IMR-90 (cell line): Measurements from ENCODE around the gene MCCD1. TPM values are rescaled to one million over a fixed set of nuclear protein-coding genes. Genes with fewer than 3 reads are reported as not detected.

Experiments
- ATAC-seq: fragments of 200-7000 bp; cut with Tn5 transposase; 2 replicates; pipeline ENCODE4 v1.9.1; 2020; ENCODE audit warnings: low read depth, mild to moderate bottlenecking, moderate library complexity
- BruUV-seq: library from RNA; stranded (reverse); fragments of 400-500 nt; replicated peaks from 2 replicates; lab custom pipeline; 2021; lab: Mats Ljungman, UMichigan
- CTCF ChIA-PET: fragments of 300-600 bp; formaldehyde crosslinking; extraction: SDS; loops from one replicate; lab custom pipeline; 2021; ENCODE audit warnings: antibody characterized with exemption; lab: Yijun Ruan, JAX
- POLR2A ChIA-PET: fragments of 300-600 bp; sonication (Branson Sonifier 250); formaldehyde crosslinking; loops from one replicate; lab custom pipeline; 2022; ENCODE audit warnings: antibody characterized with exemption; ENCODE audit not compliant: unreplicated experiment; lab: Charles Lee
- DNase-seq: peaks from one replicate; pipeline ENCODE4 v3.0.0; 2013
- H2AFZ ChIP-seq: replicated peaks from 2 replicates; pipeline ENCODE3; 2013; ENCODE audit warnings: low read length, mild to moderate bottlenecking; ENCODE audit not compliant: poor library complexity
- H2AK5ac ChIP-seq: 2 replicates; pipeline ENCODE4 v1.6.1; 2013; ENCODE audit warnings: low read depth, low read length, inconsistent platforms
- H2AK9ac ChIP-seq: replicated peaks from 2 replicates; pipeline ENCODE3; 2013; ENCODE audit warnings: mild to moderate bottlenecking, low read depth, low read length, moderate library complexity; ENCODE audit not compliant: poor library complexity
- H2BK120ac ChIP-seq: 2 replicates; pipeline ENCODE4 v1.6.1; 2013; ENCODE audit warnings: low read depth, low read length, inconsistent platforms
- H2BK15ac ChIP-seq: 3 replicates; pipeline ENCODE4 v1.6.1; 2013; ENCODE audit warnings: low read depth, low read length, inconsistent platforms
- H2BK20ac ChIP-seq: 2 replicates; pipeline ENCODE4 v1.6.1; 2013; ENCODE audit warnings: low read depth, mild to moderate bottlenecking, inconsistent platforms, low read length, moderate library complexity
- H2BK5ac ChIP-seq: 2 replicates; pipeline ENCODE4 v1.6.1; 2013; ENCODE audit warnings: mild to moderate bottlenecking, low read depth, low read length, inconsistent platforms; ENCODE audit not compliant: poor library complexity, severe bottlenecking
- H3K14ac ChIP-seq: replicated peaks from 2 replicates; pipeline ENCODE4 v1.6.1; 2013; ENCODE audit warnings: low read depth, low read length, inconsistent platforms
- H3K18ac ChIP-seq: 2 replicates; pipeline ENCODE4 v1.6.1; 2013; ENCODE audit warnings: low read depth, low read length, control low read depth
- H3K23ac ChIP-seq: 2 replicates; pipeline ENCODE4 v1.6.1; 2013; ENCODE audit warnings: low read depth, low read length, inconsistent platforms
- H3K27ac ChIP-seq: 2 replicates; pipeline ENCODE4 v1.5.1; 2013; ENCODE audit warnings: mild to moderate bottlenecking, control low read depth, low read length; ENCODE audit not compliant: insufficient read depth
- H3K27me3 ChIP-seq: 2 replicates; pipeline ENCODE4 v1.6.1; 2013; ENCODE audit warnings: low read length; ENCODE audit not compliant: control insufficient read depth, insufficient read depth
- H3K36me3 ChIP-seq: 2 replicates; pipeline ENCODE4 v1.6.1; 2013; ENCODE audit warnings: low read length, mixed read lengths; ENCODE audit not compliant: control insufficient read depth, insufficient read depth
- H3K4ac ChIP-seq: 2 replicates; pipeline ENCODE4 v1.6.1; 2013; ENCODE audit warnings: low read depth, low read length, inconsistent platforms
- H3K4me1 ChIP-seq: 2 replicates; pipeline ENCODE4 v1.6.1; 2013; ENCODE audit warnings: low read length, mixed read lengths; ENCODE audit not compliant: control insufficient read depth, insufficient read depth
- H3K4me2 ChIP-seq: 2 replicates; pipeline ENCODE4 v1.6.1; 2013; ENCODE audit warnings: low read depth, mild to moderate bottlenecking, control low read depth, low read length, moderate library complexity
- H3K4me3 ChIP-seq: 2 replicates; pipeline ENCODE4 v1.5.1; 2013; ENCODE audit warnings: low read depth, mild to moderate bottlenecking, control low read depth, low read length, moderate library complexity; ENCODE audit not compliant: insufficient read depth
- H3K56ac ChIP-seq: 2 replicates; pipeline ENCODE4 v1.6.1; 2013; ENCODE audit warnings: low read length, inconsistent platforms; ENCODE audit not compliant: insufficient read depth; ENCODE audit errors: extremely low read depth
- H3K79me1 ChIP-seq, 2 experiments: 2 replicates each; pipeline ENCODE4 v1.6.1; 2013; ENCODE audit warnings: low read length in 2 of 2, inconsistent platforms in 1 of 2, low read depth in 1 of 2
- H3K9ac ChIP-seq: 2 replicates; pipeline ENCODE4 v1.6.1; 2013; ENCODE audit warnings: low read depth, low read length, control low read depth
- H3K9me1 ChIP-seq: 2 replicates; pipeline ENCODE4 v1.6.1; 2013; ENCODE audit warnings: low read length, inconsistent platforms; ENCODE audit not compliant: insufficient read depth
- H3K9me3 ChIP-seq: 2 replicates; pipeline ENCODE4 v1.6.1; 2013; ENCODE audit warnings: low read length; ENCODE audit not compliant: control insufficient read depth, insufficient read depth
- H4K20me1 ChIP-seq: 2 replicates; pipeline ENCODE4 v1.6.1; 2013; ENCODE audit warnings: low read length, inconsistent platforms; ENCODE audit not compliant: insufficient read depth
- H4K5ac ChIP-seq: 2 replicates; pipeline ENCODE4 v1.6.1; 2013; ENCODE audit warnings: mild to moderate bottlenecking, low read depth, low read length, control low read depth
- H4K8ac ChIP-seq, 2 experiments: 2 replicates each; pipeline ENCODE4 v1.6.1; 2013; ENCODE audit warnings: low read depth in 2 of 2, low read length in 2 of 2, control low read depth in 1 of 2, inconsistent platforms in 1 of 2
- H4K91ac ChIP-seq: 2 replicates; pipeline ENCODE4 v1.6.1; 2013; ENCODE audit warnings: low read depth, low read length, inconsistent platforms; ENCODE audit not compliant: insufficient read depth
- BHLHE40 ChIP-seq: fragments of 150-350 bp; IDR thresholded peaks from 2 replicates; pipeline ENCODE4 v1.6.1; 2016; ENCODE audit warnings: mild to moderate bottlenecking, low read depth, low read length
- CHD1 ChIP-seq: IDR thresholded peaks from 2 replicates; pipeline ENCODE4 v1.6.1; 2012; ENCODE audit warnings: low read depth, low read length, improper control_type of control experiment
- ELK1 ChIP-seq: fragments of 150-350 bp; IDR thresholded peaks from 2 replicates; pipeline ENCODE4 v1.6.1; 2016; ENCODE audit warnings: low read depth, mild to moderate bottlenecking, low read length, moderate library complexity, borderline replicate concordance
- MXI1 ChIP-seq: IDR thresholded peaks from 2 replicates; pipeline ENCODE4 v1.6.1; 2012; ENCODE audit warnings: low read depth, mild to moderate bottlenecking, low read length, moderate library complexity, borderline replicate concordance
- POLR2A ChIP-seq: IDR thresholded peaks from 2 replicates; pipeline ENCODE4 v1.6.1; 2012; ENCODE audit warnings: mild to moderate bottlenecking, low read depth, low read length
- RCOR1 ChIP-seq: IDR thresholded peaks from 2 replicates; pipeline ENCODE4 v1.6.1; 2012; ENCODE audit warnings: mild to moderate bottlenecking, low read length, improper control_type of control experiment; ENCODE audit not compliant: insufficient replicate concordance
- SMC3 ChIP-seq: fragments of 150-350 bp; IDR thresholded peaks from 2 replicates; pipeline ENCODE4 v1.6.1; 2016; ENCODE audit warnings: low read depth, mild to moderate bottlenecking, antibody characterized with exemption, low read length, moderate library complexity
- USF2 ChIP-seq: fragments of 150-350 bp; IDR thresholded peaks from 2 replicates; pipeline ENCODE4 v1.6.1; 2017; ENCODE audit warnings: mild to moderate bottlenecking, antibody characterized with exemption, low read length, low read depth
- WGBS, 2 experiments: methylation state at CpG; one replicate each; pipeline versions ENCODE4 v1.1.5 to v1.1.7; 2013; ENCODE audit warnings: missing lambda C conversion rate in 2 of 2; ENCODE audit not compliant: insufficient read length in 1 of 2; ENCODE audit errors: extremely low coverage in 2 of 2; 5-methylcytosine and 5-hydroxymethylcytosine counted together
- dilution Hi-C: fragments of 300-500 bp; cut with HindIII; formaldehyde crosslinking; loops from one replicate; pipeline ENCODE4 v1.14.3; 2018; ENCODE audit warnings: low sequenced_read_pairs; ENCODE audit not compliant: unreplicated experiment
- in situ Hi-C: fragments of 300-500 bp; cut with MboI; formaldehyde crosslinking; loops from 3 replicates; pipeline ENCODE4 v1.14.3; 2019; ENCODE audit warnings: low sequenced_read_pairs, inconsistent platforms, mixed read lengths
- intact Hi-C: fragments of 100-400 bp; cut with micrococcal nuclease; formaldehyde crosslinking; loops from 2 replicates; pipeline ENCODE4 v1.10.0; 2022
- polyA plus RNA-seq, 3 experiments: library from polyadenylated mRNA; depleted of rRNA; stranded (reverse); fragments of >200 nt; gene quantifications; 2 replicates each; pipeline ENCODE4 v1.2.3, GENCODE V29; 2012; ENCODE audit warnings: low replicate concordance in 1 of 3
- total RNA-seq: library from RNA; depleted of rRNA; stranded (reverse); fragments of >200 nt; gene quantifications from 2 replicates; pipeline ENCODE4 v1.2.3, GENCODE V29; 2012

The MCCD1 gene
- total and polyA plus RNA-seq, 2 of the 4 experiments (the other 2 are of a cell fraction): not detected

- TF ChIP-seq MXI1: no peak
These were observed 2.4 kb downstream of the MCCD1 start (continued) for GRCh38 chr6:31531162-31531561.

- H2AFZ ChIP-seq: no peak overlapping the region
- ChIA-PET POLR2A (interaction anchor here (0.6 to 0.7 kb wide), 2 partner anchors 8 to 15 kb away, joined by 4 to 7 read pairs; no protein-coding TSS in a partner anchor), CTCF (interaction anchor here (0.6 to 0.9 kb wide), 2 partner anchors 9 to 64 kb away, joined by 3 to 4 read pairs; partner anchors contain the start of gene DDX39B)
- no peak overlapping the region for H3K4me3 ChIP-seq
- no peak for ATAC-seq
- no peak overlapping the region for H3K18ac ChIP-seq
- no peak overlapping the region for H3K14ac ChIP-seq
- in situ Hi-C loops: no loop called here
- no peak overlapping the region for H2AK9ac ChIP-seq
- no peak overlapping the region for H2BK15ac ChIP-seq
- no peak for TF ChIP-seq RCOR1
- TF ChIP-seq ELK1: no peak
- TF ChIP-seq USF2: no peak
- TF ChIP-seq POLR2A: no peak
- TF ChIP-seq SMC3: no peak
- TF ChIP-seq BHLHE40: no peak
- TF ChIP-seq CHD1: no peak
- H4K20me1 ChIP-seq: peaks cover 78% of the 10 kb centered on the region
- no peak overlapping the region for H3K27ac ChIP-seq
- H2BK5ac ChIP-seq: no peak overlapping the region
- no peak overlapping the region for H3K23ac ChIP-seq
- DNase-seq: no peak
- WGBS, 2 experiments: no CpG with 5 or more reads among the region's 9 CpGs
- BruUV-seq: no TSS peak
- peaks cover 10% of the 10 kb centered on the region; the same call in 1 of the 2 replicates for H3K9me1 ChIP-seq
- peaks cover 36 to 73% of the 10 kb centered on the region in 2 experiments for H3K79me1 ChIP-seq
- H3K56ac ChIP-seq: no peak overlapping the region
- peaks cover 72% of the 10 kb centered on the region for H3K36me3 ChIP-seq
- H3K27me3 ChIP-seq: no peaks in the 10 kb centered on the region
- no peak overlapping the region for H2AK5ac ChIP-seq
- H4K91ac ChIP-seq: no peak overlapping the region
- dilution Hi-C loops: no loop called here
- no peak overlapping the region for H3K4ac ChIP-seq
- H3K9ac ChIP-seq: no peak overlapping the region
- no peak overlapping the region for H3K4me2 ChIP-seq
- H4K8ac ChIP-seq: no peak overlapping the region
- no peaks in the 10 kb centered on the region for H3K9me3 ChIP-seq
- H3K4me1 ChIP-seq: peaks cover under 1% of the 10 kb centered on the region; the same call in 1 of the 2 replicates
- no peak overlapping the region for H4K5ac ChIP-seq
- intact Hi-C loops: no loop called here
- H2BK120ac ChIP-seq: no peak overlapping the region
- H2BK20ac ChIP-seq: no peak overlapping the region
These were observed 3.2 kb downstream of the MCCD1 start for GRCh38 chr6:31531771-31532643.
